B cell (primary cell): ENCODE data around the gene CCDC3. TPM values are rescaled to one million over a fixed set of nuclear protein-coding genes. Genes with fewer than 3 reads are reported as not detected.
A peak's percentile ranks its signal among the peaks of the same experiment; 100 is the strongest.

ENCODE experiments used
- ATAC-seq: fragments of 200-7000 bp; cut with Tn5 transposase; one replicate; pipeline ENCODE4 v1.10.0; 2021; ENCODE audit warnings: low read depth, mild to moderate bottlenecking, moderate number of reproducible peaks, moderate library complexity
- CTCF ChIA-PET: fragments of 350-600 bp; sonication (Branson Sonifier 250); formaldehyde crosslinking; loops from one replicate; lab custom pipeline; 2021; ENCODE audit warnings: antibody characterized with exemption, inconsistent platforms; lab: Charles Lee
- POLR2A ChIA-PET: fragments of 350-600 bp; sonication (Branson Sonifier 250); formaldehyde crosslinking; loops from one replicate; lab custom pipeline; 2021; ENCODE audit warnings: antibody characterized with exemption; lab: Charles Lee
- DNase-seq: peaks from one replicate; pipeline ENCODE4 v3.0.0; 2013
- H2AFZ ChIP-seq: 2 replicates; pipeline ENCODE4 v1.6.1; 2012; ENCODE audit warnings: mild to moderate bottlenecking, low read depth, low read length; ENCODE audit not compliant: insufficient read depth, poor library complexity, severe bottlenecking
- H3K27ac ChIP-seq, 2 donors: 1 replicate in 1 of 2; 2 replicates in 1 of 2; pipeline ENCODE4 v1.5.1; 2012 to 2013; ENCODE audit warnings: low read length in 2 of 2, mild to moderate bottlenecking in 2 of 2, moderate library complexity in 1 of 2
- H3K27me3 ChIP-seq, 4 experiments: fragments of 200-600 bp in 1 of 4; sonication (generic) in 1 of 4; replicated peaks in 1 of 4; 1 replicate in 2 of 4; 2 replicates in 2 of 4; pipeline versions ENCODE4 v1.6.1 to v1.7.0; 2013 to 2016; ENCODE audit warnings: low read length in 3 of 4, mild to moderate bottlenecking in 2 of 4, mixed read lengths in 1 of 4, moderate library complexity in 1 of 4; ENCODE audit not compliant: insufficient read depth in 4 of 4, control insufficient read depth in 3 of 4; ENCODE audit errors: control extremely low read depth in 1 of 4
- H3K36me3 ChIP-seq, 2 experiments: replicated peaks in 1 of 2; 1 replicate in 1 of 2; 2 replicates in 1 of 2; pipeline versions ENCODE4 v1.6.1 to v1.7.1; 2013; ENCODE audit warnings: low read length in 1 of 2; ENCODE audit not compliant: insufficient read depth in 2 of 2, control insufficient read depth in 1 of 2; ENCODE audit errors: control extremely low read depth in 1 of 2, extremely low read depth in 1 of 2
- H3K4me1 ChIP-seq, 2 donors: fragments of 200-600 bp in 1 of 2; sonication (generic) in 1 of 2; 1 replicate in 1 of 2; 2 replicates in 1 of 2; pipeline versions ENCODE4 v1.5.1 to v1.6.1; 2013 to 2017; ENCODE audit warnings: low read length in 2 of 2; ENCODE audit not compliant: control insufficient read depth in 2 of 2, insufficient read depth in 2 of 2
- H3K4me2 ChIP-seq: replicated peaks from 2 replicates; pipeline ENCODE3; 2012; ENCODE audit warnings: mild to moderate bottlenecking, low read depth, low read length; ENCODE audit not compliant: poor library complexity, severe bottlenecking
- H3K4me3 ChIP-seq, 5 experiments: fragments of 200-600 bp in 1 of 5; sonication (generic) in 1 of 5; 1 replicate in 3 of 5; 2 replicates in 2 of 5; pipeline versions ENCODE4 v1.5.1 to v1.7.0; 2011 to 2016; ENCODE audit warnings: low read length in 4 of 5, mild to moderate bottlenecking in 4 of 5, low read depth in 2 of 5, control low read depth in 1 of 5, moderate library complexity in 1 of 5; ENCODE audit not compliant: insufficient read depth in 1 of 5; ENCODE audit errors: control extremely low read depth in 1 of 5, extremely low read depth in 1 of 5
- H3K79me2 ChIP-seq: fragments of 200-600 bp; sonication (generic); one replicate; pipeline ENCODE4 v1.6.0; 2016; ENCODE audit warnings: low read length; ENCODE audit not compliant: control insufficient read depth, insufficient read depth
- H3K9ac ChIP-seq: fragments of 200-600 bp; sonication (generic); 2 replicates; pipeline ENCODE4 v1.6.1; 2017; ENCODE audit warnings: mild to moderate bottlenecking, low read length, moderate library complexity
- H3K9me3 ChIP-seq, 3 donors: one replicate each; pipeline versions ENCODE4 v1.6.1 to v1.7.1; 2013; ENCODE audit warnings: low read length in 2 of 3; ENCODE audit not compliant: control insufficient read depth in 2 of 3, insufficient read depth in 1 of 3; ENCODE audit errors: control extremely low read depth in 1 of 3
- H4K20me1 ChIP-seq: 2 replicates; pipeline ENCODE4 v1.6.0; 2012; ENCODE audit warnings: mild to moderate bottlenecking, low read length; ENCODE audit not compliant: insufficient read depth, control insufficient read depth, poor library complexity, severe bottlenecking
- H3K27ac Mint-ChIP-seq: one replicate; pipeline ENCODE4 v1.8.0; 2021; ENCODE audit warnings: mixed read lengths
- H3K27me3 Mint-ChIP-seq: one replicate; pipeline ENCODE4 v1.8.0; 2021; ENCODE audit warnings: mixed read lengths
- H3K4me1 Mint-ChIP-seq: one replicate; pipeline ENCODE4 v1.8.0; 2021; ENCODE audit warnings: mixed read lengths
- H3K4me3 Mint-ChIP-seq: one replicate; pipeline ENCODE4 v1.8.0; 2021; ENCODE audit warnings: mixed read lengths
- H3K9me3 Mint-ChIP-seq: one replicate; pipeline ENCODE4 v1.8.0; 2022; ENCODE audit warnings: mixed read lengths; ENCODE audit not compliant: insufficient read depth
- EZH2 ChIP-seq: IDR thresholded peaks from 2 replicates; pipeline ENCODE4 v1.6.1; 2012; ENCODE audit warnings: borderline replicate concordance, low read depth, mild to moderate bottlenecking, moderate library complexity, low read length; ENCODE audit not compliant: insufficient read depth, poor library complexity, severe bottlenecking
- WGBS: methylation state at CpG from one replicate; pipeline ENCODE4 v1.1.5; 2013; ENCODE audit warnings: missing lambda C conversion rate; ENCODE audit not compliant: insufficient coverage; 5-methylcytosine and 5-hydroxymethylcytosine counted together
- intact Hi-C: fragments of 100-400 bp; cut with micrococcal nuclease; formaldehyde crosslinking; loops from one replicate; pipeline ENCODE4 v1.10.0; 2022
- polyA plus RNA-seq: library from polyadenylated mRNA; depleted of rRNA; stranded (reverse); fragments of >200 nt; gene quantifications from 2 replicates; pipeline ENCODE4 v1.2.3, GENCODE V29; 2012
- total RNA-seq, 2 donors: library from RNA; stranded (reverse); fragments of 120-200 nt in 1 of 2; gene quantifications; 1 replicate in 1 of 2; 2 replicates in 1 of 2; pipeline versions ENCODE4 v1.2.3 to v1.2.4, GENCODE V29; 2013 to 2022
- TF ChIP-seq, protein P1 (sequence below): fragments of 200-600 bp; IDR thresholded peaks from one replicate; pipeline ENCODE4 v1.8.0; 2022; ENCODE audit warnings: antibody characterized with exemption, mild to moderate bottlenecking

CCDC3 gene
- total and polyA plus RNA-seq, 2 donors (not counting 1 experiment from before 2014, with no cell fraction given), result 0.12 TPM; not detected in 1

DNA sequence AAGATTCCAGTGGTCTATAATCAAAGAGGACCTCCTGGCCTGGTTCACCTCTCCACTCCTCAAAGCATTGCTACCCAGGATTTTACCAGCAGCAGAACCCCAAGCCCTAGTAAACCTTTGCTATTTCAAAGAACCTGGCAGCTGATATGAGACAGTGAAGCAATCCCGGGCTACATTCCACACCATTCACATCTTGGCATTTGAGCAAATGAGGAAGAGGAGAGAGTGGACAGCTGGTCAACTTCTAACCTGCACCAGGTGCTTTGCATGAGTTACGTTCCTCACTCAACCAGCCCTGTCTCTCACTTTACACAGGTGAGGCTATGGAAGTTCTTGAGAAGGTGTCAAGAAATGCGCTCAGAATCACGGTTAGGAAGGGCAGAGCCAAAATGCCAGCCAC, 1.1 kb downstream of the CCDC3 start:
- POLR2A ChIA-PET, result no interaction called here
- no peak overlapping the region for H3K4me2 ChIP-seq
- peaks cover 12% of the 10 kb centered on the region for H3K4me1 Mint-ChIP-seq
- CTCF ChIA-PET, result no interaction called here
- DNase-seq, result no peak
- no peak overlapping the region for H3K9ac ChIP-seq
- no peaks in the 10 kb centered on the region for H3K4me1 ChIP-seq
- intact Hi-C loops, result no loop called here
- no peak for ATAC-seq
- H3K4me3 ChIP-seq, result no peak overlapping the region
- peaks cover 63% of the 10 kb centered on the region for H3K27me3 Mint-ChIP-seq
- H4K20me1 ChIP-seq, result no peaks in the 10 kb centered on the region
- H3K27me3 ChIP-seq, result peaks cover 0 to 28% (median 20%) of the 10 kb centered on the region in 4 experiments
- peaks cover 3% of the 10 kb centered on the region for H3K9me3 Mint-ChIP-seq
- no peaks in the 10 kb centered on the region for H3K36me3 ChIP-seq
- H3K79me2 ChIP-seq, result no peaks in the 10 kb centered on the region
- no peak overlapping the region for H3K27ac Mint-ChIP-seq
- TF ChIP-seq EZH2, result no peak
- TF ChIP-seq, protein P1, sequence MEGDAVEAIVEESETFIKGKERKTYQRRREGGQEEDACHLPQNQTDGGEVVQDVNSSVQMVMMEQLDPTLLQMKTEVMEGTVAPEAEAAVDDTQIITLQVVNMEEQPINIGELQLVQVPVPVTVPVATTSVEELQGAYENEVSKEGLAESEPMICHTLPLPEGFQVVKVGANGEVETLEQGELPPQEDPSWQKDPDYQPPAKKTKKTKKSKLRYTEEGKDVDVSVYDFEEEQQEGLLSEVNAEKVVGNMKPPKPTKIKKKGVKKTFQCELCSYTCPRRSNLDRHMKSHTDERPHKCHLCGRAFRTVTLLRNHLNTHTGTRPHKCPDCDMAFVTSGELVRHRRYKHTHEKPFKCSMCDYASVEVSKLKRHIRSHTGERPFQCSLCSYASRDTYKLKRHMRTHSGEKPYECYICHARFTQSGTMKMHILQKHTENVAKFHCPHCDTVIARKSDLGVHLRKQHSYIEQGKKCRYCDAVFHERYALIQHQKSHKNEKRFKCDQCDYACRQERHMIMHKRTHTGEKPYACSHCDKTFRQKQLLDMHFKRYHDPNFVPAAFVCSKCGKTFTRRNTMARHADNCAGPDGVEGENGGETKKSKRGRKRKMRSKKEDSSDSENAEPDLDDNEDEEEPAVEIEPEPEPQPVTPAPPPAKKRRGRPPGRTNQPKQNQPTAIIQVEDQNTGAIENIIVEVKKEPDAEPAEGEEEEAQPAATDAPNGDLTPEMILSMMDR, result no peak
- no peak overlapping the region for H3K27ac ChIP-seq
- WGBS, result no CpG with 5 or more reads among the region's 4 CpGs
- H3K9me3 ChIP-seq, result no peaks in the 10 kb centered on the region
- H3K4me3 Mint-ChIP-seq, result peak overlapping the region; percentile 62
- H2AFZ ChIP-seq, result no peak overlapping the region

DNA sequence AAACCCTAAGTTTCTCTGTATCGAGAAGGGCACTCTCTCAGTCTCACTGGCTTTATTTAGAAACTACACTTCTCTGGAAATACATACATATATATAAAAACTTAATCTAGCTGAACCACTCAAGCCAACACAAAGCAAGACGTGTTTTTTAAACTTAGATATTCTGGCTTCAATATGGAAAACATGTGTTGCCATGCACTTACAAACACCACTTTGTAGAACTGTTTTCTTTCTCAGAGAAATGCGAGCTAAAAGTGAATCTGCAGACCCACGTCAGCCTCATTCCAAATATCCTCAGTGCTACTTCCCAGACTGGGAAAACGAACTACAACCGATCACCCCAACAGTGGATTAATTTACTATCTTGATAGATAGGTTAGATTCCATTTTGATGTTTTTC, 1.7 kb downstream of the CCDC3 start:
- Mint-ChIP-seq H3K4me3 (no peak overlapping the region), H3K4me1 (peaks cover 12% of the 10 kb centered on the region), H3K27ac (no peak overlapping the region), H3K9me3 (peaks cover 1% of the 10 kb centered on the region), H3K27me3 (peaks cover 57% of the 10 kb centered on the region)
- no peak overlapping the region for H2AFZ ChIP-seq
- intact Hi-C loops, result no loop called here
- ATAC-seq, result no peak
- DNase-seq, result no peak
- H3K9ac ChIP-seq, result no peak overlapping the region
- H3K79me2 ChIP-seq, result no peaks in the 10 kb centered on the region
- no peaks in the 10 kb centered on the region for H3K4me1 ChIP-seq
- no peak overlapping the region for H3K27ac ChIP-seq
- H3K4me2 ChIP-seq, result no peak overlapping the region
- no peak overlapping the region for H3K4me3 ChIP-seq
- H4K20me1 ChIP-seq, result no peaks in the 10 kb centered on the region
- CTCF ChIA-PET, result no interaction called here
- peaks cover 0 to 27% (median 20%) of the 10 kb centered on the region in 4 experiments for H3K27me3 ChIP-seq
- POLR2A ChIA-PET, result no interaction called here
- H3K36me3 ChIP-seq, result no peaks in the 10 kb centered on the region
- WGBS, result 100% methylated on average over 2 of the region's 6 CpGs
- TF ChIP-seq, protein P1, result no peak
- no peak for TF ChIP-seq EZH2
- no peaks in the 10 kb centered on the region for H3K9me3 ChIP-seq
